HG02798 (cell line): Measurements from ENCODE around the gene SLC25A3.

ENCODE experiments used
- ATAC-seq: cut with Tn5 transposase; IDR thresholded peaks from one replicate; pipeline ENCODE4 v1.9.1; 2021; ENCODE audit warnings: mild to moderate bottlenecking; ENCODE audit not compliant: unreplicated experiment, poor library complexity

The SLC25A3 gene

DNA sequence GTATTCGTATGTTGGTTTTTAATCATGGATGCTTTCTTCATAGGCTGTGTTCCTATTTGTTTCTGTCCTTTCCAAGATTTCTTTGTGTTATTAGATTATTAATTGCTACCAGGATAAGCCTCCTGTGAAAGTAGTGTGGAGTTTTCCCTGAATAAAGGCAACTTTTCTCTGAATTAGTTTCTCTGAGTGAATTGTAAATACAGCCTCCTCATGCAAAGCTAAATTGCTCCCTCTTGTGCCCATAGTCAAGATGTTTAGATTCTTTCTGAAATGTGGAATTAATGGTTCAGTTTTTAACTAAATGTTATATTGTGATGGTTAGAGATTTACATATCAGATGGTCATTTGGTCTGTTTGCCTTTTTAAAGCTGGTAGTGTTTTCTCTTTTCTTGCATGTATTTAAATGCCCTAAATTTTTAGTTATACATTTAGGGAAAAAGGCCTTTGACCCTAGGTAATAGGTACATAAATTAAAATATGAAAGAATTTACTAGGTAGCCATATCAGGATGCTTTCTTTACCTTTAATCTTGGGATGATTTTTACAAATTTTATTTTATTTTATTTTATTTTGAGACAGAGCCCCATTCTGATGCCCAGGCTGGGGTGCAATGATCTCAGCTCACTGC, 60.5 kb downstream of the SLC25A3 start:
- ATAC-seq, result no peak
